K562 (cell line): ENCODE data around the gene SPATS2L. TPM values are rescaled to one million over a fixed set of nuclear protein-coding genes. Genes with fewer than 3 reads are reported as not detected.

Source experiments
- ATAC-seq: fragments of 200-7000 bp; cut with Tn5 transposase; 3 replicates; pipeline ENCODE4 v1.9.1; 2020; ENCODE audit warnings: moderate library complexity
- BruUV-seq: library from RNA; stranded (reverse); fragments of 400-500 nt; replicated peaks from 2 replicates; lab custom pipeline; 2021; lab: Mats Ljungman, UMichigan
- CTCF ChIA-PET: fragments of 300-600 bp; formaldehyde crosslinking; extraction: SDS; loops from one replicate; lab custom pipeline; 2021; ENCODE audit warnings: low intra/inter-chr PET ratio; lab: Yijun Ruan, JAX
- POLR2A ChIA-PET: fragments of 300-600, 350-650 bp; sonication (Branson Sonifier 250); formaldehyde crosslinking; extraction: SDS; loops from one replicate; lab custom pipeline; 2021; ENCODE audit warnings: antibody characterized with exemption, inconsistent platforms; lab: Yijun Ruan, JAX
- DNase-seq, 4 experiments: peaks; one replicate each; pipeline versions ENCODE4 v3.0.0 to v3.0.0-alpha.2; 2011 to 2018; ENCODE audit warnings: low spot score in 3 of 4, mixed read lengths in 3 of 4; ENCODE audit errors: extremely low read depth in 1 of 4
- FAIRE-seq: peaks from 2 replicates; lab custom pipeline; 2011; peaks lifted over from hg19 to GRCh38; lab: Jason Lieb, UNC
- H2AFZ ChIP-seq: 2 replicates; pipeline ENCODE4 v1.6.0; 2011; ENCODE audit warnings: low read depth, low read length, control low read depth, inconsistent platforms
- H3K27ac ChIP-seq: fragments of 200-600 bp; 3 replicates; pipeline ENCODE4 v1.8.0; 2011; ENCODE audit warnings: low read depth, mild to moderate bottlenecking, control low read depth, inconsistent platforms, low read length, moderate library complexity, mixed read lengths; ENCODE audit errors: extremely low read depth
- H3K27me3 ChIP-seq, 2 experiments: fragments of 300-600 bp in 1 of 2; 2 replicates in 1 of 2; 3 replicates in 1 of 2; pipeline versions ENCODE4 v1.6.0 to v1.8.0; 2011; ENCODE audit warnings: inconsistent platforms in 2 of 2, low read length in 2 of 2, mild to moderate bottlenecking in 1 of 2, mixed read lengths in 1 of 2, moderate library complexity in 1 of 2; ENCODE audit not compliant: control insufficient read depth in 2 of 2, insufficient read depth in 2 of 2
- H3K36me3 ChIP-seq: fragments of 300-600 bp; 3 replicates; pipeline ENCODE4 v1.8.0; 2011; ENCODE audit warnings: mild to moderate bottlenecking, low read length, inconsistent platforms; ENCODE audit not compliant: control insufficient read depth, insufficient read depth
- H3K4me1 ChIP-seq, 2 experiments: fragments of 200-600 bp in 1 of 2; replicated peaks in 1 of 2; 2 replicates in 1 of 2; 3 replicates in 1 of 2; pipeline versions ENCODE4 v1.5.1 to v1.8.0; 2011; ENCODE audit warnings: inconsistent platforms in 2 of 2, low read length in 2 of 2, mild to moderate bottlenecking in 1 of 2, mixed read lengths in 1 of 2, moderate library complexity in 1 of 2; ENCODE audit not compliant: control insufficient read depth in 2 of 2, insufficient read depth in 2 of 2
- H3K4me2 ChIP-seq: 2 replicates; pipeline ENCODE4 v1.6.1; 2011; ENCODE audit warnings: low read length, control low read depth, inconsistent platforms, mixed read lengths; ENCODE audit not compliant: insufficient read depth
- H3K4me3 ChIP-seq: fragments of 200-600 bp; sonication (generic), shearing (Covaris generic); 2 replicates; pipeline ENCODE4 v1.5.1; 2016; ENCODE audit warnings: control low read depth, inconsistent platforms
- H3K79me2 ChIP-seq: fragments of 200-600 bp; 3 replicates; pipeline ENCODE4 v1.8.0; 2011; ENCODE audit warnings: low read length, inconsistent platforms; ENCODE audit not compliant: control insufficient read depth, insufficient read depth
- H3K9ac ChIP-seq, 2 experiments: 2 replicates each; pipeline versions ENCODE4 v1.6.0 to v1.6.1; 2011; ENCODE audit warnings: low read depth in 2 of 2, low read length in 2 of 2, control low read depth in 1 of 2, inconsistent platforms in 1 of 2, mild to moderate bottlenecking in 1 of 2, mixed read lengths in 1 of 2; ENCODE audit not compliant: insufficient read depth in 1 of 2
- H3K9me1 ChIP-seq: one replicate; pipeline ENCODE4 v1.6.0; 2011; ENCODE audit warnings: inconsistent platforms, mild to moderate bottlenecking, low read length, moderate library complexity; ENCODE audit not compliant: control insufficient read depth, insufficient read depth
- H3K9me3 ChIP-seq: replicated peaks from 2 replicates; pipeline ENCODE4 v1.5.1; 2011; ENCODE audit warnings: low read depth, low read length, inconsistent platforms; ENCODE audit not compliant: control insufficient read depth, insufficient read depth
- H4K20me1 ChIP-seq: replicated peaks from 2 replicates; pipeline ENCODE4 v1.6.1; 2011; ENCODE audit warnings: low read length, inconsistent platforms, mixed read lengths; ENCODE audit not compliant: control insufficient read depth, insufficient read depth
- MCM7 ChIP-seq, 2 experiments: fragments of 450-650 bp; IDR thresholded peaks; 2 replicates each; pipeline ENCODE4 v1.6.1; 2016 to 2018
- MEIS2 ChIP-seq: fragments of 450-650 bp; IDR thresholded peaks from 2 replicates; pipeline ENCODE4 v1.6.1; 2014; ENCODE audit warnings: mild to moderate bottlenecking; ENCODE audit not compliant: partially characterized antibody
- NFE2 ChIP-seq: IDR thresholded peaks from 2 replicates; pipeline ENCODE4 v1.6.1; 2014; ENCODE audit warnings: antibody characterized with exemption, low read depth
- PBX2 ChIP-seq, 2 experiments: IDR thresholded peaks in 1 of 2; conservative IDR thresholded peaks in 1 of 2; 2 replicates each; pipeline ENCODE4 v1.6.1; 2016; ENCODE audit warnings: low read depth in 2 of 2, mild to moderate bottlenecking in 1 of 2, missing compliant biosample characterization in 1 of 2, missing genetic modification characterization in 1 of 2, moderate library complexity in 1 of 2
- TARDBP ChIP-seq: fragments of 450-650 bp; IDR thresholded peaks from 2 replicates; pipeline ENCODE4 v1.6.1; 2016
- ZNF79 ChIP-seq: fragments of 250-450 bp; sonication (Bioruptor Pico); IDR thresholded peaks from 2 replicates; pipeline ENCODE4 v1.4.0; 2020; ENCODE audit warnings: low read depth, mild to moderate bottlenecking, moderate library complexity
- WGBS: fragments of 100-300 bp; shearing (Covaris generic); methylation state at CpG from one replicate; pipeline ENCODE4 v1.1.6; 2016; ENCODE audit warnings: low coverage, mixed read lengths; ENCODE audit not compliant: insufficient coverage; ENCODE audit errors: missing lambda C conversion rate; 5-methylcytosine and 5-hydroxymethylcytosine counted together
- in situ Hi-C: fragments of 300-500 bp; cut with MboI; formaldehyde crosslinking; loops from 4 replicates; pipeline ENCODE4 v1.15.0; 2018; ENCODE audit warnings: inconsistent platforms, mixed read lengths
- intact Hi-C: fragments of 100-400 bp; cut with micrococcal nuclease; formaldehyde crosslinking; loops from 2 replicates; pipeline ENCODE4 v1.14.2; 2022
- polyA plus RNA-seq, 8 experiments: library from polyadenylated mRNA; depleted of rRNA in 4 of 8; stranded (reverse) in 5 of 8; unstranded in 3 of 8; fragments of >200 nt; fragmentation: Nextera tagmentation in 2 of 8; fragmentation: Illumina TruSeq in 1 of 8; extraction: Ambion mirVana in 2 of 8; extraction: Trizol in 1 of 8; gene quantifications; 2 replicates each; pipeline versions ENCODE4 v1.2.1 to v1.2.3, GENCODE V29; 2011 to 2014; ENCODE audit warnings: inconsistent platforms in 1 of 8, missing spikeins in 1 of 8
- total RNA-seq, 7 experiments: library from RNA; depleted of rRNA in 6 of 7; stranded (reverse); fragments of >200 nt in 6 of 7; fragmentation: Illumina TruSeq in 2 of 7; extraction: Trizol in 2 of 7; gene quantifications; 2 replicates each; pipeline versions ENCODE4 v1.2.1 to v1.2.3, GENCODE V29; 2011 to 2021; ENCODE audit warnings: low replicate concordance in 1 of 7
- TF ChIP-seq, protein P1 (sequence below): fragments of 450-650 bp; formaldehyde crosslinking; IDR thresholded peaks from 2 replicates; pipeline ENCODE4 v1.4.0; 2020; ENCODE audit warnings: mild to moderate bottlenecking, moderate library complexity
- TF ChIP-seq, protein P2 (sequence below): fragments of 450-650 bp; formaldehyde crosslinking; IDR thresholded peaks from 2 replicates; pipeline ENCODE4 v1.4.0; 2020; ENCODE audit warnings: mild to moderate bottlenecking, moderate library complexity

The SPATS2L gene
- total and polyA plus RNA-seq, 9 of the 15 experiments (the other 6 are each of a cell fraction or from before 2014, with no cell fraction given), result 11.3 to 41.5 (median 24.9) TPM

DNA sequence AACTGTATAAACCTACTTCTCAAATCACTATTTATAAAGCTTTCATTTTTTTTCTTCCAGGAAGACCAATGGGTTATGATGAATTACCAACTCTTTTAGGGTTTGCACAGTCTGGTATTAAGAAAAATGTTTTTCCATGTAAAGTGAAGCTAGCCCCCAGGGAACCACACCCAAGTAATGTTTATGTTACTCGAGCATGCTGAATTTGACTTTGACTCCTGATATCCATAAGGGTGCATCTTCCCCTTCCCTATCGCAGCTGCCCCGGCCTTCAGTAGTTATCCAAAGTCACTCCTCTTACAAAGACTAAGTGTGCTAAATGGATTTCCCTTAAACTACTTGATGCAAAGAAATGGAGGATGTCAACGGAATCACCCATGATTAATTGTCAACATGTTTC, 181.7 kb downstream of the SPATS2L start:
- H4K20me1 ChIP-seq, result no peaks in the 10 kb centered on the region
- H3K36me3 ChIP-seq, result peaks cover 4% of the 10 kb centered on the region; the same call in 2 of the 3 replicates
- POLR2A ChIA-PET, result no interaction called here
- intact Hi-C loops, result loop anchor here (10.0 kb wide), 1 partner anchor 127 kb away; no protein-coding TSS in a partner anchor
- no peak for FAIRE-seq
- no peak for TF ChIP-seq TARDBP
- peak; percentile 41 for TF ChIP-seq MEIS2
- TF ChIP-seq PBX2 (CRISPR knock-in tag; IDR thresholded peaks at IDR 0.05; ENCODE audit: low read depth), result no peak
- TF ChIP-seq PBX2 (tag; conservative IDR thresholded peaks at IDR 0.05; ENCODE audit: low read depth), result peak; percentile 50
- no peak for TF ChIP-seq ZNF79 (CRISPR knock-in tag)
- no peak for TF ChIP-seq MCM7 (IDR thresholded peaks at IDR 0.05)
- TF ChIP-seq, protein P1, sequence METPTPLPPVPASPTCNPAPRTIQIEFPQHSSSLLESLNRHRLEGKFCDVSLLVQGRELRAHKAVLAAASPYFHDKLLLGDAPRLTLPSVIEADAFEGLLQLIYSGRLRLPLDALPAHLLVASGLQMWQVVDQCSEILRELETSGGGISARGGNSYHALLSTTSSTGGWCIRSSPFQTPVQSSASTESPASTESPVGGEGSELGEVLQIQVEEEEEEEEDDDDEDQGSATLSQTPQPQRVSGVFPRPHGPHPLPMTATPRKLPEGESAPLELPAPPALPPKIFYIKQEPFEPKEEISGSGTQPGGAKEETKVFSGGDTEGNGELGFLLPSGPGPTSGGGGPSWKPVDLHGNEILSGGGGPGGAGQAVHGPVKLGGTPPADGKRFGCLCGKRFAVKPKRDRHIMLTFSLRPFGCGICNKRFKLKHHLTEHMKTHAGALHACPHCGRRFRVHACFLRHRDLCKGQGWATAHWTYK (CRISPR knock-in tag), result no peak
- TF ChIP-seq NFE2, result no peak
- TF ChIP-seq, protein P2, sequence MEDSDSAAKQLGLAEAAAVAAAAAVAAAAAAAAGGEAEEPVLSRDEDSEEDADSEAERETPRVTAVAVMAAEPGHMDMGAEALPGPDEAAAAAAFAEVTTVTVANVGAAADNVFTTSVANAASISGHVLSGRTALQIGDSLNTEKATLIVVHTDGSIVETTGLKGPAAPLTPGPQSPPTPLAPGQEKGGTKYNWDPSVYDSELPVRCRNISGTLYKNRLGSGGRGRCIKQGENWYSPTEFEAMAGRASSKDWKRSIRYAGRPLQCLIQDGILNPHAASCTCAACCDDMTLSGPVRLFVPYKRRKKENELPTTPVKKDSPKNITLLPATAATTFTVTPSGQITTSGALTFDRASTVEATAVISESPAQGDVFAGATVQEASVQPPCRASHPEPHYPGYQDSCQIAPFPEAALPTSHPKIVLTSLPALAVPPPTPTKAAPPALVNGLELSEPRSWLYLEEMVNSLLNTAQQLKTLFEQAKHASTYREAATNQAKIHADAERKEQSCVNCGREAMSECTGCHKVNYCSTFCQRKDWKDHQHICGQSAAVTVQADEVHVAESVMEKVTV (CRISPR knock-in tag), result no peak
- TF ChIP-seq, all 486 proteins: peak for 2
- H3K9me3 ChIP-seq, result peaks cover 2% of the 10 kb centered on the region; the same call in 1 of the 2 replicates
- no peak overlapping the region for H2AFZ ChIP-seq
- H3K79me2 ChIP-seq, result no peaks in the 10 kb centered on the region
- no peaks in the 10 kb centered on the region for H3K27me3 ChIP-seq
- BruUV-seq, result no TSS peak
- in situ Hi-C loops, result loop anchor here (10.0 kb wide), 1 partner anchor 217 kb away; no protein-coding TSS in a partner anchor
- H3K9ac ChIP-seq, result no peak overlapping the region
- no peak overlapping the region for H3K4me3 ChIP-seq
- peaks cover 0 to 5% of the 10 kb centered on the region in 2 experiments; a peak in 3 of 5 replicates for H3K4me1 ChIP-seq
- ATAC-seq, result no peak
- H3K27ac ChIP-seq, result no peak overlapping the region
- WGBS, result 16% methylated on average over 4 of the region's 4 CpGs
- DNase-seq, result no peak
- no peaks in the 10 kb centered on the region for H3K9me1 ChIP-seq
- CTCF ChIA-PET, result interaction anchor here (0.5 kb wide), 1 partner anchor 215 kb away, joined by 3 read pairs; no protein-coding TSS in a partner anchor
- H3K4me2 ChIP-seq, result no peak overlapping the region
